Activated T-cell treated with anti-CD3 and anti-CD28 coated beads, Interleukin-2, amount 50 U/mL, for 24 hours (primary cell): ENCODE measurements around the gene NARF.

Experiments
- DNase-seq: peaks from one replicate; pipeline ENCODE4 v3.0.0-alpha.2; 2020
- H3K27ac Mint-ChIP-seq: 2 replicates; pipeline ENCODE4 v1.8.0; 2020; ENCODE audit warnings: mild to moderate bottlenecking, mixed read lengths
- H3K27me3 Mint-ChIP-seq: 2 replicates; pipeline ENCODE4 v1.8.0; 2020; ENCODE audit warnings: mixed read lengths
- H3K36me3 Mint-ChIP-seq: 2 replicates; pipeline ENCODE4 v1.8.0; 2020; ENCODE audit warnings: low read depth, mixed read lengths
- H3K4me1 Mint-ChIP-seq: 2 replicates; pipeline ENCODE4 v1.8.0; 2020; ENCODE audit warnings: low read depth, mixed read lengths
- H3K4me3 Mint-ChIP-seq: 2 replicates; pipeline ENCODE4 v1.8.0; 2020; ENCODE audit warnings: mild to moderate bottlenecking, moderate library complexity, mixed read lengths
- H3K9me3 Mint-ChIP-seq: 2 replicates; pipeline ENCODE4 v1.8.0; 2020; ENCODE audit warnings: mixed read lengths

NARF gene

DNA sequence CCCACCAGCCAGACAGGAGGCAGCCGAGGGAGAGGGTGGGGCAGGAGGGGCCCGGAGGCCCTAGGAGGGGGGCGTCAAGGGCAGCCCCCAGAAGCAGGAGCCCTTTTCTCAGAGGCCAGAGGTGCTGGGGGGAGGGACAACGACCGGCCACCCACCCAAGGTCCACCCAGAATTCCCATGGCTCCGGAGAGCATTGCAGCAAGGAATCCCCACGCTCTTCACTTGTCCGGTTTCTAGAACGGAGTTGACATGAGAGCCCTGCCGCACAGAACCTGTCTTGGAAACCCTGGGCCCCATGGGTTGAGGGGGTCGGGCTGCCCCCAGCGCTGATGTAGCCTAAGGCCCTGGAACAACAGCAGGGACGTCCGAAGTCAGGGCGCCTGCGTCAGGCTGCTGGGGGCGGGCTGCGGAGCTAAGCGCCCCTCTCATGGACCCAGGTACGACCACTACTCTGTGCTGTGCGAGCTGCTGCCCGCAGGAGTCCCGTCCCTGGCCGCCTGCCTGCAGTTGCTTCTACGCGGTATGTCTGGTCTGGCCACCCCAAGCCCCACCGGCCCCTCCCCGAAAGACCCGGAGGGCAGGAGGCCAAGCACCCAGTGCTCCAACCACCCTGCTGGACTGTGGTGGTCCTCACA lies 19.2 kb upstream of the NARF start:
- no peak overlapping the region for H3K4me3 Mint-ChIP-seq
- no peaks in the 10 kb centered on the region for H3K27me3 Mint-ChIP-seq
- DNase-seq = no peak
- peaks cover 5% of the 10 kb centered on the region for H3K4me1 Mint-ChIP-seq
- H3K36me3 Mint-ChIP-seq = peaks cover 47% of the 10 kb centered on the region
- H3K9me3 Mint-ChIP-seq = no peaks in the 10 kb centered on the region
- no peak overlapping the region for H3K27ac Mint-ChIP-seq

DNA sequence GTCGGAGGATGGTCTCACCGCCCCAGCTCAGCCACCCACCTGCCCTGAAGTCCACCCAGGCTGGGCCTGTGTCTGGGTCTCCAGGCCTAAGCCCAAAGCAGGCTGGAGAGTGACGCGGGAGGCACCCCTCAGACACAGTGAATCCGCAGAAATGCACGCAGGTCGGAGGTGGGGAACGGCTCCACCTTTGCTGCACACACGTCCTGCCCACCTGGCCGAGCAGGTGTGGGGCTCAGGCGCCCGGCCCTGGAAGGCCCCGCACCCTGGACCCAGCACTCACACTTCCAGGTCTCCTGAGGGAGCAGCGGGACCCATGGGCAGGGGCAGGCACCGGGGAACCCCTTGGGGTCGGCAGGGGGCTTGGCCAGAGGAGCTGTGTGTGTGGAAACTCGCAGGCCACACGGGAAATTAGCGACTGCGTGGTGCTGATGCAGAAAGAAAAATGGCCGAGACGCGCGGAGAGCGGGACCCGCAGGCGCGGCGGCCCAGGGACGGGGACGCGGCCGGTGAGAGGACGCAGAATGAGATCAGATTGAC lies 18.6 kb upstream of the NARF start:
- Mint-ChIP-seq H3K27me3 (no peaks in the 10 kb centered on the region), H3K9me3 (no peaks in the 10 kb centered on the region), H3K4me1 (peaks cover 3% of the 10 kb centered on the region), H3K36me3 (peaks cover 53% of the 10 kb centered on the region), H3K4me3 (no peak overlapping the region), H3K27ac (no peak overlapping the region)
- DNase-seq = peak; percentile 37

DNA sequence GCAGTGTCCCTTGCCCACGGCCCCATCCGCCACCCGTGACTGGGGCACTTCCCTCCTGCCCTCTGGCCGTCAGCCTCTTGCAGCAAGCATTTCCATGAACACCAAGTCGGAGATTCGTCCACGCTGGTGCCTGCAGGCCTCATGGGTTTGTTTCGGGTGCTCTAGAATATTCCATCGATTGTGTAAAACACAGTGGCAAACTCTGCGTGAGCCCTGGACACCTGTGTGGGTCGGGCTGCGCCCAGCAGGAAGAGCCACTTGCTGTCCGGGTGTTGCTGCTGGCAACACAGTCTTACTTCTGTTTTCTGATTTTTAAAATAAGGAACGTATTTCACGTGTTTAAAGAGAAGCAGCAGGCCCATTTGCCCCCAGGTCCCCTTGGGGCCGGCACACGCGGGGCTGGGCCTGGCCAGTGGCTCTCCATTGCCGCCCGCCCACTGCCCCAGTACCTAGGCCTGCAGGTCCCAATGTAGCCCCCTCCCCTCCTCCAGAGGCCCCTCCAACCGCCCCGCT lies 18.0 kb upstream of the NARF start:
- H3K9me3 Mint-ChIP-seq = no peaks in the 10 kb centered on the region
- H3K27ac Mint-ChIP-seq = peak overlapping the region; percentile 71
- DNase-seq = peak; percentile 34
- H3K4me3 Mint-ChIP-seq = no peak overlapping the region
- peaks cover 55% of the 10 kb centered on the region for H3K36me3 Mint-ChIP-seq
- H3K4me1 Mint-ChIP-seq = no peaks in the 10 kb centered on the region
- no peaks in the 10 kb centered on the region for H3K27me3 Mint-ChIP-seq

DNA sequence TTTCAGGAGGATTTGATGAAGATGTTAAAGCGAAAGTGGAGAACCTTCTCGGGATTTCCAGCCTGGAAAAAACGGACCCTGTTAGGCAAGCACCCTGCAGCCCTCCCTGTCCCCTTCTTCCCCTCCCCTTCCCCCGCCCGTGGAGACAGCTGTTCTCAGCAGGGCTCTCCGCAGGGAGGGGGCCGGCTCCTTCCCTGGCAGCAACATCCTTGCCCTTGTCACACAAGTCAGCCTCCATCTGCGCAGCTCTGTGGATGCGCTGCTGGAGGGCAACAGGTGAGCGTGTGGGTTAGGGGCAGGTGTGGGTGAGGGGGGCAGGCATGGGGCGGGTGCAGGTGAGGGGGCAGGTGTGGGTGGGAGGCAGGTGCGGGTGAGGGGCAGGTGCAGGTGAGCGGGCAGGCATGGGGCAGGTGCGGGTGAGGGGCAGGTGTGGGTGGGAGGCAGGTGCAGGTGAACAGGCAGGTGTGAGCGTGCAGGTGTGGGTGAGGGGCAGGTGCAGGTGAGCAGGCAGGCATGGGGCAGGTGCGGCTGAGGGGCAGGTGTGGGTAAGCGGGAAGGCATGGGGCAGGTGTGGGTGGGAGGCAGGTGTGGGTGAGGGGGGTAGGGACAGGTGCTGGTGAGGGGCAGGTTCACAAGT lies 17.4 kb upstream of the NARF start:
- peak; percentile 32 for DNase-seq
- H3K4me3 Mint-ChIP-seq = no peak overlapping the region
- H3K4me1 Mint-ChIP-seq = peaks cover 5% of the 10 kb centered on the region
- peak overlapping the region; percentile 71 for H3K27ac Mint-ChIP-seq
- H3K9me3 Mint-ChIP-seq = no peaks in the 10 kb centered on the region
- H3K27me3 Mint-ChIP-seq = no peaks in the 10 kb centered on the region
- H3K36me3 Mint-ChIP-seq = peaks cover 60% of the 10 kb centered on the region

DNA sequence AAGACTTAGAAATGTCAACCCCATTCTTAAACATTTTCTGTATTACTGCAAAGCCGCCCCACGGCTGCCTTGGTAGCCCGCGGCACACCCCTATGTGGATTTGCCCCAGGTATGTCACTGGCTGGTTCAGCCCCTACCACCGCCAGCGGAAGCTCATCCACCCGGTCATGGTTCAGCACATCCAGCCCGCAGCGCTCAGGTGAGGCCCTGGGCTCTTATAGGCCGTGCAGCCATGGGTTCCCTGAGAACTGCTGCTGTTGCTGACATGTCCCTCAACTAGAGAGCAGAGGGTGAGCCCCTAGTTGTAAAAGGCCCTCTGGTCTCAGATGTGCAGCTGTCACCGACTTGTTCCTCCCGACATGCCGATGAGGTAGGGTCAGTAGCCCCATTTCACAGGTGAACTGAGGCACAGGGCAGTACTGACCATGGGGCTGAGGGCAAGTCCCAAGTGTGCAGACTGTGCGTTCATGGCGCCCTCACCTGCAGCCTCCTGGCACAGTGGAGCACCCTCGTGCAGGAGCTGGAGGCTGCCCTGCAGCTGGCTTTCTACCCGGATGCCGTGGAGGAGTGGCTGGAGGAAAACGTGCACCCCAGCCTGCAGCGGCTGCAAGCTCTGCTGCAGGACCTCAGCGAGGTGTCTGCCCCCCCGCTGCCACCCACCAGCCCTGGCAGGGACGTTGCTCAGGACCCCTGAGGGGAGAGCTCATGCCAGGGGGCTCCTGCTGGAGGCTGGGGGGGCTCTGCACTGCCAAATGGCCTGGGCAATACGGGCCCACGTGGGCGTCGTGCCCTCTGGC lies 16.7 kb upstream of the NARF start:
- Mint-ChIP-seq H3K27me3 (no peaks in the 10 kb centered on the region), H3K36me3 (peaks cover 64% of the 10 kb centered on the region), H3K9me3 (no peaks in the 10 kb centered on the region), H3K27ac (peak overlapping the region; percentile 33), H3K4me3 (no peak overlapping the region), H3K4me1 (peaks cover 13% of the 10 kb centered on the region)
- peak; percentile 34 for DNase-seq

DNA sequence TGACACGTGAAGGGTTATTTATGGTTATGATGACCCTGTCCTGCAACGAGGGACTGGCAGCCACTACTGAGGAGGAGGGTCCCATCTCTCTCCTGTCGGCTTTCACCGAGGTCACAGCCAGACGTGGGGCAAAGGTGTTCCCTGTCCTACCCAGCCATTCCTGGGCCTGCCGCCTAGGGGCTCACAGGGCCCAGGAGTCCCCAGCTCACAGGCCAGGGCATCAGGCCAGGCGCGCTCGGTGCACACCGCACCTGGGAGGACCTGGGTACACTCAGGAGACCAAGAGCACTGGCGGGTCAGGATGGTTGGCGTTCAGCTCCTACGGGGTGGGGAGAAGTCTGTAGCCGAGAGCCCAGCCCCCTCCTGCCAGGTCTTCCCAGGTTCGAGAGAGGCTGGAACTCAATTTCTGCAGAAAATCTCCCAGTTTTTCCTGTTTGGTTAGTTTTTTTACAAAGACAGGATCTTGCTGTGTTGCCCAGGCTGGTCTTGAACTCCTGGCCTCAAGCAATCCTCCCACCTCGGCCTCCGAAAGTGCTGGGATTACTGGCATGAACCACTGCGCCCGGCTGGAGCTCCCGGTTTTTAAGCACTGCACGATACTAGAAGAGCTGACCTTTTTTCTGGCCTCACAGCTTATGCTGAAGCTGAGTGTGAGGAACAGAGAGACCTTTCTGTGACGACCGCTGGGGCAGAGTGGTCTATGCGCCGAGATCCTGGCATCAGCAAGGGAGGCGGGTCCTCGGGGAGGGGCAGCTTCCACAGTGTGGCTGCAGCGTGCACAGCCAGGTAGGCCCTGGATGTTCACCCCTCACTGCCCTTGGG lies 15.7 kb upstream of the NARF start:
- H3K27me3 Mint-ChIP-seq = no peaks in the 10 kb centered on the region
- H3K36me3 Mint-ChIP-seq = peaks cover 67% of the 10 kb centered on the region
- no peaks in the 10 kb centered on the region for H3K9me3 Mint-ChIP-seq
- peak overlapping the region; percentile 44 for H3K27ac Mint-ChIP-seq
- peaks cover 20% of the 10 kb centered on the region for H3K4me1 Mint-ChIP-seq
- no peak overlapping the region for H3K4me3 Mint-ChIP-seq
- DNase-seq = no peak

DNA sequence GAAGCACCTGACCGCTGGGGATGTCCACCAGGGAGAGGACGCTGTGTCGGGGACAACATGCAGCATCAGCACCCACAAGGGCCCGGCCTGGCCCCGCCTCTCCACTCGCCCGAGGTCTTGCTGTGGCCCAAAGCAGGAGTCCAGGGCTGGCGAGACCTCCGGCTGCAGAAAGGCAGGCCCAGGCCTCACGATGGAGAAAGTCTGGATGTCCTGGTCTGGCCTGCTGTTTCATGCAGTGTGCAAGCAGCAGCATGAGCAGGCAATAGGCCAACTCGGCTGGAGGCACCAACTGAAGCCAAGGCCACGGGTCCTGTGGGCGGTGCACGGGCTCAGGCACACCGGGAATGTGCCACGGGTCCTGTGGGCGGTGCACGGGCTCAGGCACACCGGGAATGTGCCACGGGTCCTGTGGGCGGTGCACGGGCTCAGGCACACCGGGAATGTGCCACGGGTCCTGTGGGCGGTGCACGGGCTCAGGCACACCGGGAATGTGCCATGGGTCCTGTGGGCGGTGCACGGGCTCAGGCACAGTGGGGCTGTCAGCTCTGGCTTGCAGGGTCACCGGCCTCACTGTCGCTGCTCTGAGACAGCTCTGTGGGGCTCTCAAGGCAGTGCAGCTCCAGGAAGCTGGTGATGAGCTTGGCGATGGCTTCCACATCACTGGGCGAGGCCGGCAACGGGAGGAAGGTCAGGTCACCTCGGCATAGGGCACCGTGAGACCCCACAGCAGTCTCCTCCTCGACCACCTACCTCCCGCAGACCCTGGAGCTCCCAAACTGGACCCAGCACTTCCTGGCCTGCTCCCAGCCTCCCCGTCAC lies 14.9 kb upstream of the NARF start:
- Mint-ChIP-seq H3K4me1 (peaks cover 22% of the 10 kb centered on the region), H3K36me3 (peaks cover 68% of the 10 kb centered on the region), H3K9me3 (no peaks in the 10 kb centered on the region), H3K4me3 (no peak overlapping the region), H3K27ac (peak overlapping the region; percentile 44), H3K27me3 (no peaks in the 10 kb centered on the region)
- DNase-seq = no peak

DNA sequence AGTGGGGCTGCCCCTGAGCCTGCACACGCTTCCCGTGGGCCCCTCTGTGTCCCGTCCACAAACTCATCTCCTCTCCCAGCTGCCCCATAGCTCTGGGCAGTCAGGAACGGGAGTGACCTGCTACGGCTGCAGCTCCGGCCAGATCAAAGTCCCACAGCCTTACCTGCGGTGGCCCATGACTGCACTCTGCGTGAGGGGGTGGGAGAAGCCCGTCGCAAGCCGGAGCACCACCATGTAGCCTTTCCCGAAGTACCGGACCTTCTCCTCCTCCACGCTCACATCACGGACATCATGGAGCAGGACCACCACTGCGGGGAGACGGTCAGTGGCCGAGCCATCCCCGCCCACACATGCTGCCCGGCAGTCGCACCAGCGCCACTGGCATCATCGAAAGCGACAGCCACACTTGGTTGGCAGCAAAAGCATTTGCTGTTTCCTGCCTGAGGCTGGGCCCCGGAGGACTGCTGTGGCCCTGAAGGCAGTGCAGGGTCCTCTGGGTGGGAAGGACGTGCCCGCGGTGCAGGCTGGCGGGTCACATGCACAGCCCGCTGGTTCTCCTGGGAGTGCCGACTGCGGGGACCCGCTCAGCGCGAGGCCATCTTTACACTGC lies 14.2 kb upstream of the NARF start:
- Mint-ChIP-seq H3K4me3 (no peak overlapping the region), H3K36me3 (peaks cover 76% of the 10 kb centered on the region)

DNA sequence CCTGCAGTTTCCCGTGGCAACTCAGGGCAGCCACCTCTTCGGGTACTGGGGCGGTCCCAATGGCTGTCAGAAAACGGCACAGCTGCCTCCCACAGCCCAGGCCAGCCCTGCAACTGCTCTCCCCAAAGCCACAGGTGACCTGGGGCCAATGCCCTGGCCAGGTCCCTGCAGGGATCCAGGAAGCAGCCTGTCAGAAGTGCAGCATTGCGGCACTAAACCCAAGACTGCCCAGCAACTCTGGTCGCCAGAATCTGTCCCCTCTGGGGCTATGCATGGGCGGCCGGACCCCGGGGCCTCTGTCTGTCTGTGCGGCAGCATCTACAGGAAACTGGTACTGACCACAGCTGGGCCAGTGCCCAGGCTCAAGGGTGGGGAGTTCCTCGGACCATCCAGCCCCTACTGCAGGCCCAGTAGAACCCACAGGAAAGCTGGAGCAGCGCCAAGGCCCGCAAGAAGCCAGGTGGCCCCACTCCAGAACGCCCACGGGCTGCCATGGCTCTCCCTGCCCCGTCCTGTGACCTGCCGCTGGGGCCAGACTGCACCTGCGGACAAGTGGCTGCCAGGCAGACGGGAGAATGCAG lies 13.5 kb upstream of the NARF start:
- no peak overlapping the region for H3K27ac Mint-ChIP-seq
- no peaks in the 10 kb centered on the region for H3K9me3 Mint-ChIP-seq
- DNase-seq = peak; percentile 32
- H3K4me1 Mint-ChIP-seq = peaks cover 26% of the 10 kb centered on the region
- no peak overlapping the region for H3K4me3 Mint-ChIP-seq
- peaks cover 82% of the 10 kb centered on the region for H3K36me3 Mint-ChIP-seq
- no peaks in the 10 kb centered on the region for H3K27me3 Mint-ChIP-seq

More for the DNA sequence above, 14.2 kb upstream of the NARF start:
- H3K4me1 Mint-ChIP-seq = peaks cover 26% of the 10 kb centered on the region
- no peak for DNase-seq
- H3K9me3 Mint-ChIP-seq = no peaks in the 10 kb centered on the region
- H3K27me3 Mint-ChIP-seq = no peaks in the 10 kb centered on the region
- peak overlapping the region; percentile 40 for H3K27ac Mint-ChIP-seq

DNA sequence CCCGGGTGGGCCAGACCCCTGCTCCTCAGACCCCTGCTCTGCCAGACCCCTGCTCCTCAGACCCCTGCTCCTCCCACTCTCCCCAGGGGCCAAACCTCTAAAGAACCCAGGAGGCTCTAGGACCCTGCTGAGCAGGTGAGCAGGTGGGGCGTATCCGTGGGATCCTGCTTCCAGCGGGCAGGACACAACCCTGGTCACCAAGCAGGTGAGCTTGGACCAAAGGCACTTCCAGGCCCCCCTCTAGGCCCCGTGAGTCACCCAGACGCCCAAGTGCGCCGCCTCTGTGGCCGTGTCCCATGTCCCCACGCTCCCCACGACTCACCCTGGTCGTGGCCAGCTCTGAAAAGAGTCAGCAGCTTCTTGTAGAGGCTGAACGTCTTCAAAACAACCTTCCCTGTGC lies 13.0 kb upstream of the NARF start:
- H3K4me3 Mint-ChIP-seq = no peak overlapping the region
- H3K27me3 Mint-ChIP-seq = no peaks in the 10 kb centered on the region
- H3K27ac Mint-ChIP-seq = peak overlapping the region; percentile 83
- H3K9me3 Mint-ChIP-seq = no peaks in the 10 kb centered on the region
- peaks cover 26% of the 10 kb centered on the region for H3K4me1 Mint-ChIP-seq
- DNase-seq = no peak
- peaks cover 80% of the 10 kb centered on the region for H3K36me3 Mint-ChIP-seq

DNA sequence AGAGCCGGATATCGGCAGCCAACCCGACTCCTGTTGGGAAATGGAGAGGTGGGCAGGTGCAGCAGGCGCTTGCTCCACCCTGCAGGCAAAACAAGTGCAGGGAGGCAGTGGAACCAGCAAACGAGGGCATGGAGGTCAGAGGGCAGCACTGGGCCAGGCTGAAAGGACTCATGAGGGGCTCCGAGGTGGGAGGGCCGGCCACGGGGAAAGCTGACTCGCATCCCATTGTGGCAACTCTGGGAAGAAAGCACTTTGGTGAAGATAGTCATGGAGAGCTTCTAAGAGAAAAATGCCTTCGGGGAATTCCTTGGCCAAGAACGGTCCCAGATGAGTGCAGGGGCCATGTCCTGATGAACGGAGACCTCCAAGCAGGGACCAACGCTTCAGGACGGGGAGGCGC lies 12.4 kb upstream of the NARF start:
- no peak for DNase-seq
- H3K36me3 Mint-ChIP-seq = peaks cover 79% of the 10 kb centered on the region
- H3K27me3 Mint-ChIP-seq = no peaks in the 10 kb centered on the region
- no peak overlapping the region for H3K4me3 Mint-ChIP-seq
- peak overlapping the region; percentile 87 for H3K27ac Mint-ChIP-seq
- no peaks in the 10 kb centered on the region for H3K9me3 Mint-ChIP-seq
- peaks cover 30% of the 10 kb centered on the region for H3K4me1 Mint-ChIP-seq

DNA sequence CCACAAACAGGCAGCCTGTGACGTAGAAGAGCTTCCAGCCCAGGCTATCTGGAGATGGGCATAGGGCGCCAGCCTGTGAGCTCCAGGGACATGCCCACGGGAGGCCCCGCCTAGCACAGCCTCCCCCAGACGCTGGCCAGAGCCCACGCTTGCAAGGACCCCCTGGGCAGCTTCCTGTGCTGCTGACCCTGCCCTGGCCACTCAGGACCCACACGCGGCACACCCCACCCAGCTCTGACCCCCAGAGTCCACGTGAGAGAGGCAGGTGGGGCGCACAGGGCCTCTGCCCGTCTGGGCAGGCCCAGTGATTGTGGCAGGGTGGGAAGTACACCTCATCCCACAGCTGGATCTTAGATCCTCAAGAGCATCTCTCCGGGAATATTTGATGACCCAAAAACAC lies 11.9 kb upstream of the NARF start:
- peaks cover 35% of the 10 kb centered on the region for H3K4me1 Mint-ChIP-seq
- H3K4me3 Mint-ChIP-seq = peak overlapping the region; percentile 31
- H3K36me3 Mint-ChIP-seq = peaks cover 79% of the 10 kb centered on the region
- peak overlapping the region; percentile 87 for H3K27ac Mint-ChIP-seq
- no peaks in the 10 kb centered on the region for H3K27me3 Mint-ChIP-seq
- no peak for DNase-seq
- H3K9me3 Mint-ChIP-seq = no peaks in the 10 kb centered on the region

DNA sequence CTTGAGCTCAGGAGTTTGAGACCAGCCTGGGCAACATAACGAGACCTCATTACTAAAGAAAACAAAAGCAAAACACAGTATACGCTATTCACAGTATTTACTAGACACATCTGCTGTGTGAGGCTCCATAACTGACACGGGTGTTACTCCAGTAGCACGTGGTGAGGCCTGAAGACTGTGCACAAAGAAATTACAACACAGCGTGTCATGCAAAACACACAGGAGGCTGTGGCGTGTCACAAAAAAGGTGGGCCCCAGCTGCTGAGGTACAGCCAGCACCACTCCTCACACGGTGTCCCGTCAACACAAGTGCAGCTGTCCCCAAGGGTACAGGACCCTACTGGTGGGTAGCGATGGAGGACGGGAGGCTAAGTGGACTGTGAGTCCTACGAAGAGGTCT lies 10.7 kb upstream of the NARF start:
- Mint-ChIP-seq H3K36me3 (peaks cover 67% of the 10 kb centered on the region), H3K27ac (peak overlapping the region; percentile 87), H3K4me1 (peaks cover 45% of the 10 kb centered on the region), H3K27me3 (no peaks in the 10 kb centered on the region), H3K4me3 (peak overlapping the region; percentile 57), H3K9me3 (no peaks in the 10 kb centered on the region)
- DNase-seq = no peak
